SK-N-SH (cell line): Measurements from ENCODE around the gene ZNF664. TPM values are rescaled to one million over a fixed set of nuclear protein-coding genes. Genes with fewer than 3 reads are reported as not detected.

ENCODE experiments used
- CTCF ChIA-PET: fragments of 300-600, 350-600 bp; formaldehyde crosslinking; extraction: SDS; loops from one replicate; lab custom pipeline; 2021; lab: Yijun Ruan, JAX
- POLR2A ChIA-PET: fragments of 350-600 bp; sonication (Branson Sonifier 250); formaldehyde crosslinking; extraction: SDS; loops from one replicate; lab custom pipeline; 2020; ENCODE audit warnings: antibody characterized with exemption, inconsistent platforms; lab: Yijun Ruan, JAX
- DNase-seq: peaks from one replicate; pipeline ENCODE4 v3.0.0; 2012
- H2AFZ ChIP-seq: fragments of 200-600 bp; sonication (generic); 2 replicates; pipeline ENCODE4 v1.8.1; 2016; ENCODE audit warnings: antibody characterized with exemption, mild to moderate bottlenecking, low read depth
- H3F3A ChIP-seq: fragments of 200-600 bp; sonication (generic); replicated peaks from 2 replicates; pipeline ENCODE3; 2016; ENCODE audit warnings: antibody characterized with exemption, mild to moderate bottlenecking; ENCODE audit not compliant: insufficient read depth
- H3K27ac ChIP-seq, 2 experiments: fragments of 200-500 bp in 1 of 2; fragments of 200-600 bp in 1 of 2; sonication (Bioruptor generic) in 1 of 2; sonication (generic), shearing (Covaris generic) in 1 of 2; 2 replicates each; pipeline versions ENCODE4 v1.5.1 to v1.6.1; 2014 to 2016; ENCODE audit warnings: low read depth in 2 of 2, inconsistent platforms in 1 of 2, low read length in 1 of 2, mild to moderate bottlenecking in 1 of 2, mixed read lengths in 1 of 2
- H3K27me3 ChIP-seq: fragments of 200-600 bp; sonication (generic), shearing (Covaris generic); 2 replicates; pipeline ENCODE4 v1.6.1; 2016; ENCODE audit warnings: mixed run types; ENCODE audit not compliant: insufficient read depth
- H3K36me3 ChIP-seq, 2 experiments: fragments of 200-500 bp in 1 of 2; fragments of 200-600 bp in 1 of 2; sonication (Bioruptor generic) in 1 of 2; sonication (generic) in 1 of 2; replicated peaks in 1 of 2; 2 replicates each; pipeline versions ENCODE3 to v1.5.1; 2014 to 2016; ENCODE audit warnings: low read length in 1 of 2, mild to moderate bottlenecking in 1 of 2; ENCODE audit not compliant: insufficient read depth in 2 of 2, control insufficient read depth in 1 of 2
- H3K4me1 ChIP-seq, 2 experiments: fragments of 200-500 bp in 1 of 2; fragments of 200-600 bp in 1 of 2; sonication (Bioruptor generic) in 1 of 2; sonication (generic), shearing (Covaris generic) in 1 of 2; 2 replicates each; pipeline versions ENCODE4 v1.5.1 to v1.6.1; 2014 to 2016; ENCODE audit warnings: low read depth in 1 of 2, low read length in 1 of 2, mixed run types in 1 of 2; ENCODE audit not compliant: insufficient read depth in 2 of 2, control insufficient read depth in 1 of 2
- H3K4me2 ChIP-seq: fragments of 200-600 bp; sonication (generic), shearing (Covaris generic); 2 replicates; pipeline ENCODE4 v1.6.1; 2017; ENCODE audit warnings: mixed run types
- H3K4me3 ChIP-seq, 2 experiments: fragments of 200-500 bp in 1 of 2; fragments of 200-600 bp in 1 of 2; sonication (Bioruptor generic) in 1 of 2; sonication (generic), shearing (Covaris generic) in 1 of 2; 2 replicates each; pipeline versions ENCODE4 v1.5.1 to v1.8.1; 2014 to 2016; ENCODE audit warnings: low read depth in 2 of 2, inconsistent platforms in 1 of 2, low read length in 1 of 2, mild to moderate bottlenecking in 1 of 2, mixed read lengths in 1 of 2, moderate library complexity in 1 of 2
- H3K79me2 ChIP-seq: fragments of 200-600 bp; sonication (generic); 2 replicates; pipeline ENCODE4 v1.8.1; 2017; ENCODE audit warnings: mild to moderate bottlenecking; ENCODE audit not compliant: insufficient read depth
- H3K9ac ChIP-seq: fragments of 200-600 bp; sonication (generic); 2 replicates; pipeline ENCODE4 v1.6.1; 2017; ENCODE audit warnings: mixed run types
- H3K9me2 ChIP-seq: fragments of 200-600 bp; sonication (generic); 2 replicates; pipeline ENCODE4 v1.6.1; 2017; ENCODE audit warnings: mixed run types
- H3K9me3 ChIP-seq: fragments of 200-600 bp; sonication (generic); 2 replicates; pipeline ENCODE4 v1.6.1; 2017; ENCODE audit warnings: mixed run types, mild to moderate bottlenecking, moderate library complexity
- H4K20me1 ChIP-seq: fragments of 200-600 bp; sonication (generic); 2 replicates; pipeline ENCODE4 v1.6.1; 2017; ENCODE audit warnings: mild to moderate bottlenecking, mixed run types; ENCODE audit not compliant: insufficient read depth
- FOSL2 ChIP-seq: IDR thresholded peaks from 2 replicates; pipeline ENCODE4 v1.4.0; 2012; ENCODE audit warnings: low read depth, mild to moderate bottlenecking, moderate library complexity, borderline replicate concordance
- FOXM1 ChIP-seq: IDR thresholded peaks from 2 replicates; pipeline ENCODE4 v1.4.0; 2012; ENCODE audit warnings: low read depth, mild to moderate bottlenecking
- GATA2 ChIP-seq: sonication (generic); formaldehyde crosslinking; IDR thresholded peaks from 2 replicates; pipeline ENCODE4 v1.5.0; 2020; ENCODE audit warnings: mild to moderate bottlenecking, missing genetic modification reagents
- JUND ChIP-seq: IDR thresholded peaks from 2 replicates; pipeline ENCODE4 v1.4.0; 2012
- MEF2A ChIP-seq: IDR thresholded peaks from 2 replicates; pipeline ENCODE4 v1.4.0; 2012; ENCODE audit warnings: low read depth, borderline replicate concordance
- MXI1 ChIP-seq: IDR thresholded peaks from 2 replicates; pipeline ENCODE4 v1.6.1; 2012; ENCODE audit warnings: mild to moderate bottlenecking, low read depth, low read length, improper control_type of control experiment
- NRF1 ChIP-seq: IDR thresholded peaks from 2 replicates; pipeline ENCODE4 v1.6.1; 2012; ENCODE audit warnings: low read depth, mild to moderate bottlenecking, low read length
- RCOR1 ChIP-seq: fragments of 150-350 bp; IDR thresholded peaks from 2 replicates; pipeline ENCODE4 v1.6.1; 2017; ENCODE audit warnings: antibody characterized with exemption, low read length
- SIN3A ChIP-seq: IDR thresholded peaks from 2 replicates; pipeline ENCODE4 v1.6.1; 2012; ENCODE audit warnings: low read depth, mild to moderate bottlenecking, low read length, moderate library complexity, borderline replicate concordance
- SMC3 ChIP-seq: IDR thresholded peaks from 2 replicates; pipeline ENCODE4 v1.6.1; 2012; ENCODE audit warnings: low read depth, low read length, improper control_type of control experiment
- YY1 ChIP-seq: IDR thresholded peaks from 2 replicates; pipeline ENCODE4 v1.4.0; 2012; ENCODE audit warnings: low read depth, mild to moderate bottlenecking
- WGBS: methylation state at CpG from one replicate; pipeline ENCODE4 v1.1.6; 2017; ENCODE audit warnings: low lambda C conversion rate; 5-methylcytosine and 5-hydroxymethylcytosine counted together
- polyA plus RNA-seq, 3 experiments: library from polyadenylated mRNA; depleted of rRNA; stranded (reverse); fragments of >200 nt; gene quantifications; 2 replicates each; pipeline ENCODE4 v1.2.3, GENCODE V29; 2012
- TF ChIP-seq, protein P1 (sequence below): fragments of 200-600 bp; sonication (generic); IDR thresholded peaks from 2 replicates; pipeline ENCODE4 v1.6.1; 2017; ENCODE audit warnings: antibody characterized with exemption, mild to moderate bottlenecking, moderate library complexity

Gene ZNF664
- polyA plus RNA-seq, 1 of the 3 experiments (the other 2 are of a cell fraction): 34.9 TPM

DNA sequence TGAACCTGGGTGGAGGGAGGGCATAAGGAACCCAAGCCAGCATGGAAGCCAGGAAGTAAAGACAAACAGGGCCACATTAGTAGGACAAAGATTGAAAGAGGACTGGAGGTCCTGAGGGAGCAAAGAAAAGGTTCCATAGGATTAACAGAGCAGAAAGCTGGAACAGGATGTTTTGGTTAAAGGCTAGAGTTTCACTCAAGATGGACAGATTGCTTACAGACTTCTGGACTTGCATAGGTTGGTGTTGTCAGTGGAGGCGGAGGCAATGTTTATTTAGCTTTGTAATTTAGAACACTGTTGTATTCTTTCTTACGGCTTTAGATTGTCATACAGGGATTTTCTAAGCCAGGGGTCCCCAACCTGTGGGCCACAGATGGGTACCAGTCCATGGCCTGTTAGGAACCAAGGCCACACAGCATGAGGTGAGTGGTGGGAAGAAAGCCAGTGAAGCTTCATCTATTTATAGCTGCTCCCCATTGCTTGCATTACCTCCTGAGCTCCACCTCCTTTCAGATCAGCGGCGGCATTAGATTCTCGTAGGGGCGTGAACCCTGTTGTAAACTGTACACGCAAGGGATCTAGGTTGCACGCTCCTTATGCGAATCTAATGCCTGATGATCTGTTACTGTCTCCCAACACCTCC is 31.3 kb downstream of the ZNF664 start:
- CTCF ChIA-PET: interaction anchor here (0.7 to 1.3 kb wide), 4 partner anchors 12 to 99 kb away, joined by 3 to 4 read pairs (median 4); no protein-coding TSS in a partner anchor

DNA sequence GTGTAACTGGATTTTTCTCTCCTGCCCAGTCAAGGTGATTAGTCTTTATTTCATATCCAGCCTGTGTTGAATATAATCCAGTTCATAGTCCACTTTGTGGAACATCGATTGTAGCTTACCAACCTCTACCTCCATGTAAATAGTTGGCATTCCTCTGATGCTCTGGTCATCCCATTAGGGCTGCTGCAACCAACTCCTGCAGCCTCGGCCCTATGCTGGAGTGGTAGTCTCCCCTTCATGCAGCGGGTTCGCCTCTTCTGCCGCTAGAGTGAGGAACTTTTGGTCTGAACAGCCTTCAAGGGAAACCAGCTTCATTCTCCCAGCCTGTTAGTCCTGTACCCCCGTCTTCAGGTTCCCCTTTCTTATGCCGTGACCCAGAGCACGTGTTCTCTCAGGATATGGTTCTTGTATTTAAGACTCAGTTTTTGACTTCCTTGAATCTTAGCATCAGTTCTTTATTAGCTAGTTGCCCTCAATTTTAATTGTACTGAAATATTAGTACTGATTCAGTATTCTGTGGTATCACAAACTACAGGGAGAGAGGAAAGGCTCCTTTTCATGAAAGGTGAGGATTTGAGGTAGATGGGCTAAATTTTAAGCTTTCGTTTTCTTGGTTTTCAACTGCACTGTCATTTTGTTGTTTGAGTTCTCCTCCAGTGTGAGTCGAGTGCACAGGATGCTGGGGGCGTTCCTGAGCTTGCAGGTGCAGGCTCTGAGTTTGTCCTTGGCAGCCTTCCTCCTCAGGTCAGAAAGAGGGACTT is 33.2 kb downstream of the ZNF664 start:
- Histone ChIP-seq H3K79me2 (peaks cover 24% of the 10 kb centered on the region; the same call in 1 of the 2 replicates), H3K4me2 (no peak overlapping the region), H3K4me1 (peaks cover 0 to 7% of the 10 kb centered on the region in 2 experiments; a peak in 1 of 4 replicates), H3K36me3 (peaks cover 23 to 47% of the 10 kb centered on the region in 2 experiments), H3F3A (no peaks in the 10 kb centered on the region), H3K27ac (no peak overlapping the region), H4K20me1 (0 out of 2 replicates have a peak, but pooled peaks cover 4% of the 10 kb centered on the region), H3K9ac (no peak overlapping the region), H3K9me2 (no peaks in the 10 kb centered on the region), H3K4me3 (no peak overlapping the region), H3K27me3 (no peaks in the 10 kb centered on the region), H3K9me3 (no peaks in the 10 kb centered on the region), H2AFZ (no peak overlapping the region)
- POLR2A ChIA-PET: no interaction called here
- DNase-seq: no peak
- TF ChIP-seq YY1 (no peak), MXI1 (no peak), FOXM1 (no peak), SIN3A (no peak), NRF1 (no peak), GATA2 (CRISPR knock-in tag) (no peak), FOSL2 (no peak), SMC3 (no peak), RCOR1 (no peak)
- TF ChIP-seq, protein P1, sequence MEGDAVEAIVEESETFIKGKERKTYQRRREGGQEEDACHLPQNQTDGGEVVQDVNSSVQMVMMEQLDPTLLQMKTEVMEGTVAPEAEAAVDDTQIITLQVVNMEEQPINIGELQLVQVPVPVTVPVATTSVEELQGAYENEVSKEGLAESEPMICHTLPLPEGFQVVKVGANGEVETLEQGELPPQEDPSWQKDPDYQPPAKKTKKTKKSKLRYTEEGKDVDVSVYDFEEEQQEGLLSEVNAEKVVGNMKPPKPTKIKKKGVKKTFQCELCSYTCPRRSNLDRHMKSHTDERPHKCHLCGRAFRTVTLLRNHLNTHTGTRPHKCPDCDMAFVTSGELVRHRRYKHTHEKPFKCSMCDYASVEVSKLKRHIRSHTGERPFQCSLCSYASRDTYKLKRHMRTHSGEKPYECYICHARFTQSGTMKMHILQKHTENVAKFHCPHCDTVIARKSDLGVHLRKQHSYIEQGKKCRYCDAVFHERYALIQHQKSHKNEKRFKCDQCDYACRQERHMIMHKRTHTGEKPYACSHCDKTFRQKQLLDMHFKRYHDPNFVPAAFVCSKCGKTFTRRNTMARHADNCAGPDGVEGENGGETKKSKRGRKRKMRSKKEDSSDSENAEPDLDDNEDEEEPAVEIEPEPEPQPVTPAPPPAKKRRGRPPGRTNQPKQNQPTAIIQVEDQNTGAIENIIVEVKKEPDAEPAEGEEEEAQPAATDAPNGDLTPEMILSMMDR: no peak
- 90% methylated on average over 11 of the region's 11 CpGs for WGBS
- CTCF ChIA-PET: interaction anchor here (1.0 to 1.6 kb wide), 3 partner anchors 22 to 765 kb away, joined by 3 to 5 read pairs (median 4); no protein-coding TSS in a partner anchor

More for the DNA sequence above, 31.3 kb downstream of the ZNF664 start:
- Histone ChIP-seq H3K9ac (no peak overlapping the region), H3K9me2 (no peaks in the 10 kb centered on the region), H3K79me2 (peaks cover 29% of the 10 kb centered on the region; the same call in 1 of the 2 replicates), H4K20me1 (0 out of 2 replicates have a peak, but pooled peaks cover 4% of the 10 kb centered on the region), H3K27me3 (no peaks in the 10 kb centered on the region), H3K4me1 (peaks cover 0 to 11% of the 10 kb centered on the region in 2 experiments; a peak in 1 of 4 replicates), H3K9me3 (no peaks in the 10 kb centered on the region), H2AFZ (no peak overlapping the region), H3F3A (no peaks in the 10 kb centered on the region), H3K4me3 (no peak overlapping the region), H3K36me3 (peaks cover 14 to 51% of the 10 kb centered on the region in 2 experiments), H3K4me2 (no peak overlapping the region), H3K27ac (no peak overlapping the region)
- no peak for TF ChIP-seq JUND
- no peak for TF ChIP-seq FOXM1
- no peak for TF ChIP-seq MEF2A
- no peak for TF ChIP-seq SIN3A
- DNase-seq: no peak
- 98% methylated on average over 9 of the region's 9 CpGs for WGBS
- POLR2A ChIA-PET: no interaction called here
